Smooth muscle cell (in vitro differentiated cells): ENCODE data around the gene VSTM4. TPM values are rescaled to one million over a fixed set of nuclear protein-coding genes. Genes with fewer than 3 reads are reported as not detected.

Source experiments
- DNase-seq: peaks from one replicate; lab custom pipeline; 2025; ENCODE audit not compliant: unreplicated experiment; lab: John Stamatoyannopoulos, UW
- H2AFZ ChIP-seq: fragments of 200-600 bp; sonication (generic); 2 replicates; pipeline ENCODE4 v1.6.0; 2016; ENCODE audit warnings: antibody characterized with exemption, low read depth, mild to moderate bottlenecking
- H3F3A ChIP-seq: fragments of 200-600 bp; sonication (generic); 2 replicates; pipeline ENCODE4 v1.6.0; 2017; ENCODE audit warnings: antibody characterized with exemption, low read depth
- H3K27ac ChIP-seq: fragments of 200-600 bp; sonication (generic); 2 replicates; pipeline ENCODE4 v1.5.1; 2016; ENCODE audit warnings: low read depth, mild to moderate bottlenecking
- H3K27me3 ChIP-seq: fragments of 200-600 bp; sonication (generic); 2 replicates; pipeline ENCODE4 v1.6.1; 2016; ENCODE audit warnings: low read depth, mild to moderate bottlenecking
- H3K36me3 ChIP-seq: fragments of 200-600 bp; sonication (generic); 2 replicates; pipeline ENCODE4 v1.5.1; 2016; ENCODE audit warnings: low read depth
- H3K4me1 ChIP-seq: fragments of 200-600 bp; sonication (generic); 2 replicates; pipeline ENCODE4 v1.5.1; 2016; ENCODE audit warnings: low read depth
- H3K4me2 ChIP-seq: fragments of 200-600 bp; sonication (generic); 2 replicates; pipeline ENCODE4 v1.6.0; 2016; ENCODE audit warnings: mild to moderate bottlenecking
- H3K4me3 ChIP-seq: fragments of 200-600 bp; sonication (generic); 2 replicates; pipeline ENCODE4 v1.5.1; 2016; ENCODE audit warnings: mild to moderate bottlenecking
- H3K79me2 ChIP-seq: fragments of 200-600 bp; sonication (generic); 2 replicates; pipeline ENCODE4 v1.6.0; 2016; ENCODE audit warnings: low read depth, mild to moderate bottlenecking
- H3K9ac ChIP-seq: fragments of 200-600 bp; sonication (generic); 2 replicates; pipeline ENCODE4 v1.6.0; 2016; ENCODE audit warnings: low read depth
- H3K9me3 ChIP-seq: fragments of 200-600 bp; sonication (generic); replicated peaks from 2 replicates; pipeline ENCODE4 v1.5.1; 2016; ENCODE audit warnings: low read depth
- H4K20me1 ChIP-seq: fragments of 200-600 bp; sonication (generic); 2 replicates; pipeline ENCODE4 v1.6.0; 2016; ENCODE audit warnings: low read depth
- CTCF ChIP-seq: fragments of 200-600 bp; sonication (generic); IDR thresholded peaks from 2 replicates; pipeline ENCODE4 v1.5.1; 2017; ENCODE audit warnings: borderline replicate concordance, mild to moderate bottlenecking, antibody characterized with exemption; ENCODE audit not compliant: insufficient read depth, poor library complexity, severe bottlenecking
- WGBS: methylation state at CpG from one replicate; pipeline ENCODE4 v1.1.7; 2016; ENCODE audit warnings: low lambda C conversion rate; 5-methylcytosine and 5-hydroxymethylcytosine counted together
- polyA plus RNA-seq: library from polyadenylated mRNA; unstranded; fragments of >200 nt; fragmentation: Nextera tagmentation; extraction: Ambion mirVana; gene quantifications from 2 replicates; pipeline ENCODE4 v1.2.1, GENCODE V29; 2016
- total RNA-seq: library from RNA; depleted of rRNA; stranded (reverse); fragments of >200 nt; gene quantifications from 2 replicates; pipeline ENCODE4 v1.2.3, GENCODE V29; 2014

The VSTM4 gene
- total and polyA plus RNA-seq, 2 experiments from 2014 or later = 5.1 to 7.7 TPM

GRCh38 chr10:49123981-49124950, 8.9 kb upstream of the VSTM4 start:
- Histone ChIP-seq H3K9ac (no peak overlapping the region), H3K4me3 (no peak overlapping the region), H4K20me1 (no peaks in the 10 kb centered on the region), H3K9me3 (no peaks in the 10 kb centered on the region), H3K27me3 (no peaks in the 10 kb centered on the region), H3K4me2 (no peak overlapping the region), H2AFZ (no peak overlapping the region), H3K27ac (no peak overlapping the region), H3K36me3 (no peaks in the 10 kb centered on the region), H3K79me2 (no peaks in the 10 kb centered on the region), H3F3A (no peaks in the 10 kb centered on the region), H3K4me1 (no peaks in the 10 kb centered on the region)
- no peak for DNase-seq
- no peak for TF ChIP-seq CTCF
- 86% methylated on average over 7 of the region's 7 CpGs for WGBS

- peaks cover 10% of the 10 kb centered on the region for H3K4me1 ChIP-seq
- no peaks in the 10 kb centered on the region for H3K36me3 ChIP-seq
- no peaks in the 10 kb centered on the region for H3K79me2 ChIP-seq
- H3K27me3 ChIP-seq = no peaks in the 10 kb centered on the region
- H2AFZ ChIP-seq = no peak overlapping the region
- H3K27ac ChIP-seq = no peak overlapping the region
- DNase-seq = no peak
- no peak for TF ChIP-seq CTCF
- no peaks in the 10 kb centered on the region for H4K20me1 ChIP-seq
- H3F3A ChIP-seq = no peaks in the 10 kb centered on the region
- H3K4me3 ChIP-seq = no peak overlapping the region
- H3K4me2 ChIP-seq = no peak overlapping the region
- no peaks in the 10 kb centered on the region for H3K9me3 ChIP-seq
- no peak overlapping the region for H3K9ac ChIP-seq
- 81% methylated on average over 3 of the region's 3 CpGs for WGBS
Observed at GRCh38 chr10:49120911-49121310, 5.6 kb upstream of the VSTM4 start.

GRCh38 chr10:49119746-49120145, 4.4 kb upstream of the VSTM4 start:
- no peak overlapping the region for H3K4me2 ChIP-seq
- H3K4me3 ChIP-seq = no peak overlapping the region
- H2AFZ ChIP-seq = no peak overlapping the region
- no peak overlapping the region for H3K27ac ChIP-seq
- 26% methylated on average over 3 of the region's 3 CpGs for WGBS
- H3F3A ChIP-seq = no peaks in the 10 kb centered on the region
- no peaks in the 10 kb centered on the region for H3K27me3 ChIP-seq
- TF ChIP-seq CTCF = no peak
- H3K9me3 ChIP-seq = no peaks in the 10 kb centered on the region
- H3K4me1 ChIP-seq = peaks cover 13% of the 10 kb centered on the region
- H3K79me2 ChIP-seq = no peaks in the 10 kb centered on the region
- H4K20me1 ChIP-seq = no peaks in the 10 kb centered on the region
- no peak for DNase-seq
- no peak overlapping the region for H3K9ac ChIP-seq
- no peaks in the 10 kb centered on the region for H3K36me3 ChIP-seq
